ENCODE measurements around the gene P2RX1.
A peak's percentile ranks its signal among the peaks of the same experiment; 100 is the strongest.

P2RX1 gene

DNA sequence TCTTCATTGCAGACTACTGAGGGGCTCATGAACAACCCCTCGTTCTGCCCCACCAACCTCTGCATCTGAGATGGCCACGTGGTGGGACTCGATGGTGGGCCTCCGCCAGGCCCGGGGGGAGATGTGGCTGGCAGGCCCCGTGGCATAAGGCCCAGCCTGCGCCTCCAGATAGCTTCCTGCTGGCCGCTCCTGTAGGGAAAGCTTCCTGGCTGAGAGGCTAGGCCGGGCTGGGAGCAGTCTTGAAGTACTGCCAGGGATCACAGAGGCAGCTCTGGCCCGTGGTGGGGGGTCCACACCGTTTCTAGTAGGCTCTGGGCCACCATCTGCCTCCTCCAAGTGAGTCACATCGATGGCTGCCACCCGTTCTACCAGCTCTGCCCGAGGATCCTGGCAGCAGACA is 31.0 kb downstream of the P2RX1 start:
- Histone ChIP-seq H3K4me3 (ENCODE audit: extremely low read depth, insufficient read depth, low read length, poor library complexity, severe bottlenecking) (no peak overlapping the region), H3K27ac (ENCODE audit: low read depth, low read length, severe bottlenecking) (no peak overlapping the region), H3K9me3 (ENCODE audit: control insufficient read depth, low read length) (no peaks in the 10 kb centered on the region), H3K4me1 (ENCODE audit: control insufficient read depth, insufficient read depth, low read length, poor library complexity, severe bottlenecking) (peaks cover 38% of the 10 kb centered on the region), H3K36me3 (ENCODE audit: control insufficient read depth, insufficient read depth, low read length) (no peaks in the 10 kb centered on the region)
- WGBS, 2 experiments (ENCODE audit: insufficient coverage in 2 of 2) = 95 to 97% methylated on average over 13 to 14 of the region's 14 CpGs

DNA sequence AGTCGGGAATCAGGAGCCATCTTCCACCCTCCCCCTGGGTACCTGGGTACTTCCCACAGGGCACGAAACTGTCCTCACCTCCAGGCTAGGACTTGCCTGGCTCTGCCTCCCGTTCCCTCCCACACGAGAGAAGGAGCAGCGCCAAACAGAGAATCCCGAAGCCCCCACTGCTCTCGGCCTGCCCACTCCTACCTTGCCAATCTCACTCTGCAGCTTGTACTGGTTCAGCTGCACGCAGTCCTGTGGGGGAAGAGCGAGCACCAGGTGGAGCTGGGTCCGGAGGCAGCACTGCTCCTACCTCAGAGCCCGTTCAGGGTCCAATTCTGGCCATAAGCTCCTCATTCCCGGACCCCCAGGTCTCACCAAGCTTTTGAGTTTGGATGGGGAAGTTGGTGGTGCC is 32.1 kb downstream of the P2RX1 start:
- Histone ChIP-seq H3K4me3 (ENCODE audit: extremely low read depth, insufficient read depth, low read length, poor library complexity, severe bottlenecking) (no peak overlapping the region), H3K27ac (ENCODE audit: low read depth, low read length, severe bottlenecking) (no peak overlapping the region), H3K4me1 (ENCODE audit: control insufficient read depth, insufficient read depth, low read length, poor library complexity, severe bottlenecking) (peaks cover 28% of the 10 kb centered on the region), H3K36me3 (ENCODE audit: control insufficient read depth, insufficient read depth, low read length) (no peaks in the 10 kb centered on the region), H3K9me3 (ENCODE audit: control insufficient read depth, low read length) (no peaks in the 10 kb centered on the region)
- 86 to 88% methylated on average over 9 to 12 of the region's 12 CpGs for WGBS, 2 experiments (ENCODE audit: insufficient coverage in 2 of 2)

- H3K27ac ChIP-seq (ENCODE audit: low read depth, low read length, severe bottlenecking) = no peak overlapping the region
- H3K4me3 ChIP-seq (ENCODE audit: extremely low read depth, insufficient read depth, low read length, poor library complexity, severe bottlenecking) = no peak overlapping the region
- H3K9me3 ChIP-seq (ENCODE audit: control insufficient read depth, low read length) = no peaks in the 10 kb centered on the region
- no peaks in the 10 kb centered on the region for H3K36me3 ChIP-seq (ENCODE audit: control insufficient read depth, insufficient read depth, low read length)
- 80 to 92% methylated on average over 3 of the region's 4 CpGs for WGBS, 2 experiments (ENCODE audit: insufficient coverage in 2 of 2)
- peaks cover 18% of the 10 kb centered on the region for H3K4me1 ChIP-seq (ENCODE audit: control insufficient read depth, insufficient read depth, low read length, poor library complexity, severe bottlenecking)
Observed at GRCh38 chr17:3882276-3882675, 34.0 kb downstream of the P2RX1 start.

- Histone ChIP-seq H3K4me3 (ENCODE audit: extremely low read depth, insufficient read depth, low read length, poor library complexity, severe bottlenecking) (no peak overlapping the region), H3K27ac (ENCODE audit: low read depth, low read length, severe bottlenecking) (no peak overlapping the region), H3K36me3 (ENCODE audit: control insufficient read depth, insufficient read depth, low read length) (peaks cover 3% of the 10 kb centered on the region), H3K4me1 (ENCODE audit: control insufficient read depth, insufficient read depth, low read length, poor library complexity, severe bottlenecking) (peaks cover 5% of the 10 kb centered on the region), H3K9me3 (ENCODE audit: control insufficient read depth, low read length) (no peaks in the 10 kb centered on the region)
- WGBS, 2 experiments (ENCODE audit: insufficient coverage in 2 of 2) = 91 to 93% methylated on average over 6 to 7 of the region's 7 CpGs
Observed at GRCh38 chr17:3880983-3881382, 35.3 kb downstream of the P2RX1 start.

DNA sequence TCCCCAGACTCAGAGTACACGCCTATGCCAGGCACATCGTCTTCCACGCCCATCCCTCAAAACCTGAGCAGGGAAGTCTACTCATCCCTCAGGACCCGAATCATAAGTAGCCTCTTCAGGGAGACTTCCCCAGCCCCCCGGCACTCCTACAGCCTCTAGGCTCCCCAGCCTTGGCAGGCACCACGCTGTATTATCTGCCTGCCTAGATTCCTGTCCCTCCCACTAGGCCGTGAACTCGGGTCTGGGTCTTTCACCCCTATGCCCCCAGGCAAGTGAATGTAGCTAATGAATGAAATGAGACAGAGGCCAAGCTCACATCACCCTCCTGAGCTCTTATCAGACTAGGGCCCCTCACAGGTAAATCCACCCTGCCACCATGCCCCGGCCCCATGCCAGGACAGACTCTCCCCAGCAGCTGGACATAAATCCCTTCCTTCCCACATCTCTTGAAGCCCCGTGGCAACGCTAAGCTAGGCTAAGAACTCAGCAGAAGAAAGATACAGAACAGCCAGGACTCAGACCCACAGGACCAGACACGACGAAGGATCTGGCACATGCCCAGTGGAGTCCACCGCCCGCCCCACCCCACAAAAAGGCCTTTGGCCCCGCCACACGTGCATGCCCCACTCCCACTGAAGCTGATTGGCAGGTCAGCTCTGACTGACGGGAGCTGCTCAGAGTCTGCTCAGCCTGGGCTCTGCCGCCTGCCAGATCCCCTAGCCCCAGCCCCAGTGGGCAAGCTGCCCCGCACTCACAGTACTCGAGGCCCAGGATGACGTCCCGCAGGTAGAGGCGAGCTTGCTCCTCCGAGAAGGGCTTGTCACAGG is 36.5 kb downstream of the P2RX1 start:
- Histone ChIP-seq H3K4me3 (ENCODE audit: extremely low read depth, insufficient read depth, low read length, poor library complexity, severe bottlenecking) (no peak overlapping the region), H3K9me3 (ENCODE audit: control insufficient read depth, low read length) (no peaks in the 10 kb centered on the region), H3K4me1 (ENCODE audit: control insufficient read depth, insufficient read depth, low read length, poor library complexity, severe bottlenecking) (no peaks in the 10 kb centered on the region), H3K36me3 (ENCODE audit: control insufficient read depth, insufficient read depth, low read length) (peaks cover 8% of the 10 kb centered on the region), H3K27ac (ENCODE audit: low read depth, low read length, severe bottlenecking) (peak overlapping the region; percentile 18)
- 86 to 89% methylated on average over 22 to 23 of the region's 25 CpGs for WGBS, 2 experiments (ENCODE audit: insufficient coverage in 2 of 2)

DNA sequence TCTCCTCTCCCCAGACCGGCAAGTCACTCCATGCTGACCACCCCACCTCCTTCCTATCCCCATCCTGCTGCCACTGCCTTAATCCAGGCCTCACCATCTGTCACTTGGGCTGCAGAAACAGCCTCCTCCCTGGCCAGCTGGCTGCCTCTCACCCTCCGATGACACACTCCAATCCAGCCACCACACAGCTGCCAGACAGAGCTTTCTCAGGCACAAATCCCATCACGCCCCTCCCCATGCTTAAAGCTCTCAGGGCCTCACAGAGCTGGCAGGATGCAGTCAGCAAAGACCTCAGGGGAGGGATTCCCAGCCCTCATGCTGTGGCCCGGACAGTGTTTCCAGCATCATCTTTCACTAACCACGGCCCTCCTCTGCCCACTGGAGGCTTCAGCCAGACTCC is 37.1 kb downstream of the P2RX1 start:
- Histone ChIP-seq H3K4me3 (ENCODE audit: extremely low read depth, insufficient read depth, low read length, poor library complexity, severe bottlenecking) (no peak overlapping the region), H3K9me3 (ENCODE audit: control insufficient read depth, low read length) (no peaks in the 10 kb centered on the region), H3K4me1 (ENCODE audit: control insufficient read depth, insufficient read depth, low read length, poor library complexity, severe bottlenecking) (no peaks in the 10 kb centered on the region), H3K27ac (ENCODE audit: low read depth, low read length, severe bottlenecking) (peak overlapping the region; percentile 18), H3K36me3 (ENCODE audit: control insufficient read depth, insufficient read depth, low read length) (peaks cover 8% of the 10 kb centered on the region)
- WGBS, 2 experiments (ENCODE audit: insufficient coverage in 2 of 2) = 73 to 78% methylated on average over 4 to 5 of the region's 5 CpGs

DNA sequence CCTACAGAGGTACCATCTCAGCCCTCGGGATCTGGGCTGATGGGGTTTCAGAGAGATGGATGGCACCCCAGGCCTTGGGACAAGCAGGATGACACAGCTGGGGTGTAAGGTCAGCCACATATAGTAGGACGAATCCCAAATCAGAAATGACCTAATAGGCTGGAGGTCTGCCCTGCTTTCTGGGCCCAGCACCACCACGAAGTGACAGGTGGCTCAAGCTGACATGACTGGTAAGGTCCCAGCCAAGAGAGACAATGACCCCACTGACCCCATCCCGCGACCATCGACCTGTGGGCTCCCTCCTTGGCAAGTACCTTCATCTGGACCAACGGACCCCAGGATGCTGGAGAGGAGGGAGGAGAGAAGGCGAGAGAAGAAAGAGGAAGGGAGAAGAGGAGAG is 39.0 kb downstream of the P2RX1 start:
- peaks cover 26% of the 10 kb centered on the region for H3K36me3 ChIP-seq (ENCODE audit: control insufficient read depth, insufficient read depth, low read length)
- no peak overlapping the region for H3K4me3 ChIP-seq (ENCODE audit: extremely low read depth, insufficient read depth, low read length, poor library complexity, severe bottlenecking)
- H3K27ac ChIP-seq (ENCODE audit: low read depth, low read length, severe bottlenecking) = no peak overlapping the region
- 90 to 93% methylated on average over 6 to 7 of the region's 8 CpGs for WGBS, 2 experiments (ENCODE audit: insufficient coverage in 2 of 2)
- H3K4me1 ChIP-seq (ENCODE audit: control insufficient read depth, insufficient read depth, low read length, poor library complexity, severe bottlenecking) = no peaks in the 10 kb centered on the region
- no peaks in the 10 kb centered on the region for H3K9me3 ChIP-seq (ENCODE audit: control insufficient read depth, low read length)

GRCh38 chr17:3875317-3875716 is 40.9 kb downstream of the P2RX1 start:
- Histone ChIP-seq H3K4me3 (ENCODE audit: extremely low read depth, insufficient read depth, low read length, poor library complexity, severe bottlenecking) (no peak overlapping the region), H3K9me3 (ENCODE audit: control insufficient read depth, low read length) (no peaks in the 10 kb centered on the region), H3K4me1 (ENCODE audit: control insufficient read depth, insufficient read depth, low read length, poor library complexity, severe bottlenecking) (no peaks in the 10 kb centered on the region), H3K27ac (ENCODE audit: low read depth, low read length, severe bottlenecking) (no peak overlapping the region), H3K36me3 (ENCODE audit: control insufficient read depth, insufficient read depth, low read length) (peaks cover 30% of the 10 kb centered on the region)
- WGBS, 2 experiments (ENCODE audit: insufficient coverage in 2 of 2) = 98 to 100% methylated on average over 4 to 5 of the region's 7 CpGs

GRCh38 chr17:3873862-3874261 is 42.4 kb downstream of the P2RX1 start:
- Histone ChIP-seq H3K36me3 (ENCODE audit: control insufficient read depth, insufficient read depth, low read length) (peaks cover 30% of the 10 kb centered on the region), H3K27ac (ENCODE audit: low read depth, low read length, severe bottlenecking) (no peak overlapping the region), H3K4me1 (ENCODE audit: control insufficient read depth, insufficient read depth, low read length, poor library complexity, severe bottlenecking) (no peaks in the 10 kb centered on the region), H3K9me3 (ENCODE audit: control insufficient read depth, low read length) (no peaks in the 10 kb centered on the region), H3K4me3 (ENCODE audit: extremely low read depth, insufficient read depth, low read length, poor library complexity, severe bottlenecking) (no peak overlapping the region)
- 91 to 99% methylated on average over 8 to 9 of the region's 10 CpGs for WGBS, 2 experiments (ENCODE audit: insufficient coverage in 2 of 2)

DNA sequence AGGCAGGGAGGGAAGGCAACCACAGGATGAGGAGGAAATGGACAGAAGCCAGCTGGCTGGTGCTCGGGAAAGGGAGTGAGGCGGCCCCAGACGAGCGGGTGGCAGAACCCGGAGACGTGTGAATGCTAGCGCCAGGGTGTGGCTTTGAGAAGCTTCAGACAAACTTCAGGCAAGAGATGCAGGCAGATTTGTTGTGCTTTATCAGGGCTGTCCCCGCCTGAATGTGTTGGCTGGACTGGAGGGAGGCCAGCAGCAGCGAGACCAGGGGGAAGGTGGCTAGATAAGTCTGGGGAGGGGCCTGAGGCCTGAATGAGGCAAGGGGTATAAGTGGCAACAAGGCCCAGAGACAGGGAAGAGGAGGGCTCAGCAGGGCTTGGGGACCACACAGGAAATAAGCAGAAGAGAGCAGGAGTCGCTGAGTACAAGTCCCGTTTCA is 45.4 kb downstream of the P2RX1 start:
- no peak overlapping the region for H3K27ac ChIP-seq (ENCODE audit: low read depth, low read length, severe bottlenecking)
- no peaks in the 10 kb centered on the region for H3K4me1 ChIP-seq (ENCODE audit: control insufficient read depth, insufficient read depth, low read length, poor library complexity, severe bottlenecking)
- WGBS, 2 experiments (ENCODE audit: insufficient coverage in 2 of 2) = 81 to 83% methylated on average over 9 to 10 of the region's 11 CpGs
- H3K36me3 ChIP-seq (ENCODE audit: control insufficient read depth, insufficient read depth, low read length) = peaks cover 27% of the 10 kb centered on the region
- no peak overlapping the region for H3K4me3 ChIP-seq (ENCODE audit: extremely low read depth, insufficient read depth, low read length, poor library complexity, severe bottlenecking)
- H3K9me3 ChIP-seq (ENCODE audit: control insufficient read depth, low read length) = no peaks in the 10 kb centered on the region

DNA sequence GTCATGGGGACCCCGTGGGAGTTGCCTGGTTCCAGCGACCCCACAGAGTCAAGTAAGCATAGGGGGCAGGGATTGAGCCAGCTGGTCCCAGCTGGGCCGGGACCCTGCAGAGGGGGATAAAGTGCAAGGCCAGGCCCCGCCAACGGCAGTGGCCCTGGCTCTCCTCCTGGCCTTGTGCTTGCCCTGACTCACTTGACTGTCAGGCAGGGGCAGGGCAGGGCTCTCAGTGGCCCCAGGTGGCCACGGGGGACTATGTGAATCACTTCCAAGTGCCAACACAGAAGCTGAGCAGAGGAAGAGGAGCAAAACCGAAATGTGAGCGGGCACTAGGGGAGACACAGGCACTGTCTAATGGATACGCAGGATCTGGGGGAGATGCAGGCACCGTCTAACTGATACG is 48.7 kb downstream of the P2RX1 start:
- H3K4me3 ChIP-seq (ENCODE audit: extremely low read depth, insufficient read depth, low read length, poor library complexity, severe bottlenecking) = no peak overlapping the region
- no peak overlapping the region for H3K27ac ChIP-seq (ENCODE audit: low read depth, low read length, severe bottlenecking)
- 82 to 89% methylated on average over 11 of the region's 11 CpGs for WGBS, 2 experiments (ENCODE audit: insufficient coverage in 2 of 2)
- peaks cover 8% of the 10 kb centered on the region for H3K36me3 ChIP-seq (ENCODE audit: control insufficient read depth, insufficient read depth, low read length)
- no peaks in the 10 kb centered on the region for H3K9me3 ChIP-seq (ENCODE audit: control insufficient read depth, low read length)
- H3K4me1 ChIP-seq (ENCODE audit: control insufficient read depth, insufficient read depth, low read length, poor library complexity, severe bottlenecking) = no peaks in the 10 kb centered on the region

All from mesodermal cell (in vitro differentiated cells).